ENCODE measurements around the gene PSMA8. TPM values are rescaled to one million over a fixed set of nuclear protein-coding genes. Genes with fewer than 3 reads are reported as not detected.

The PSMA8 gene
- total and polyA plus RNA-seq, 4 donors = 0.14 TPM; not detected in 3

GRCh38 chr18:26097563-26097962 lies 36.1 kb upstream of the PSMA8 start (continued):
- no peak for TF ChIP-seq MAX (IDR thresholded peaks at IDR 0.05)
- TF ChIP-seq GABPA (IDR thresholded peaks at IDR 0.05 in 1 of 2, conservative IDR thresholded peaks at IDR 0.05 in 1 of 2) = no peak
- no peak for TF ChIP-seq HNF4A (conservative IDR thresholded peaks at IDR 0.05)
- TF ChIP-seq EGR1 (IDR thresholded peaks at IDR 0.05; ENCODE audit: low read depth in 2 of 2) = no peak
- TF ChIP-seq TAF1 (conservative IDR thresholded peaks at IDR 0.05) = no peak
- no peak for TF ChIP-seq HNF4G (IDR thresholded peaks at IDR 0.05)
- TF ChIP-seq RAD21 (IDR thresholded peaks at IDR 0.05) = no peak

GRCh38 chr18:26103579-26103978 lies 30.1 kb upstream of the PSMA8 start:
- Histone ChIP-seq H3K4me1 (ENCODE audit: control insufficient read depth in 4 of 4, insufficient read depth in 4 of 4, low read length in 3 of 4) (no peaks in the 10 kb centered on the region), H3K27me3 (ENCODE audit: control insufficient read depth in 4 of 4, insufficient read depth in 4 of 4, low read length in 3 of 4) (no peaks in the 10 kb centered on the region), H3K9me3 (ENCODE audit: control insufficient read depth in 4 of 4, low read length in 3 of 4) (no peaks in the 10 kb centered on the region), H3K4me3 (ENCODE audit: low read depth in 1 of 3, low read length in 3 of 3) (no peak overlapping the region), H3K36me3 (ENCODE audit: control insufficient read depth in 4 of 4, insufficient read depth in 3 of 4, low read depth in 1 of 4, low read length in 3 of 4) (no peaks in the 10 kb centered on the region), H3K9ac (ENCODE audit: low read depth in 1 of 2, low read length in 2 of 2) (no peak overlapping the region), H3K27ac (ENCODE audit: low read depth in 1 of 2, low read length in 2 of 2) (no peak overlapping the region)
- DNase-seq (ENCODE audit: low spot score) = no peak
- TF ChIP-seq MAX (IDR thresholded peaks at IDR 0.05) = no peak
- TF ChIP-seq HNF4A (conservative IDR thresholded peaks at IDR 0.05) = no peak
- no peak for TF ChIP-seq YY1 (IDR thresholded peaks at IDR 0.05)
- TF ChIP-seq TAF1 (conservative IDR thresholded peaks at IDR 0.05) = no peak
- no peak for TF ChIP-seq RAD21 (IDR thresholded peaks at IDR 0.05)
- WGBS = 68% methylated on average over 5 of the region's 5 CpGs

GRCh38 chr18:26104035-26104434 lies 29.6 kb upstream of the PSMA8 start:
- WGBS = 81% methylated on average over 1 of the region's 1 CpG
- H3K27me3 ChIP-seq (ENCODE audit: control insufficient read depth in 4 of 4, insufficient read depth in 4 of 4, low read length in 3 of 4) = no peaks in the 10 kb centered on the region
- no peaks in the 10 kb centered on the region for H3K4me1 ChIP-seq (ENCODE audit: control insufficient read depth in 4 of 4, insufficient read depth in 4 of 4, low read length in 3 of 4)
- no peak overlapping the region for H3K4me3 ChIP-seq (ENCODE audit: low read depth in 1 of 3, low read length in 3 of 3)
- no peaks in the 10 kb centered on the region for H3K36me3 ChIP-seq (ENCODE audit: control insufficient read depth in 4 of 4, insufficient read depth in 3 of 4, low read depth in 1 of 4, low read length in 3 of 4)
- no peak for DNase-seq (ENCODE audit: low spot score)
- no peak overlapping the region for H3K27ac ChIP-seq (ENCODE audit: low read depth in 1 of 2, low read length in 2 of 2)
- no peaks in the 10 kb centered on the region for H3K9me3 ChIP-seq (ENCODE audit: control insufficient read depth in 4 of 4, low read length in 3 of 4)
- TF ChIP-seq HNF4A (conservative IDR thresholded peaks at IDR 0.05) (no peak), FOXA2 (IDR thresholded peaks at IDR 0.05) (no peak), NR2F2 (IDR thresholded peaks at IDR 0.05) (no peak), CTCF (IDR thresholded peaks at IDR 0.05; ENCODE audit: low read depth, low read length, missing input control) (no peak), MAX (IDR thresholded peaks at IDR 0.05) (no peak), TAF1 (conservative IDR thresholded peaks at IDR 0.05) (no peak), ZBTB33 (IDR thresholded peaks at IDR 0.05) (no peak), GABPA (IDR thresholded peaks at IDR 0.05 in 1 of 2, conservative IDR thresholded peaks at IDR 0.05 in 1 of 2) (no peak), FOXA1 (IDR thresholded peaks at IDR 0.05) (no peak), RAD21 (IDR thresholded peaks at IDR 0.05) (no peak)
- no peak overlapping the region for H3K9ac ChIP-seq (ENCODE audit: low read depth in 1 of 2, low read length in 2 of 2)

Data from liver (tissue), 9 donors.